OCI-LY1 (cell line): ENCODE results near the gene SLC17A7.
"Not testable (repeated sequence)": the region's sequence is repeated elsewhere in the genome, so short reads cannot be mapped to it uniquely, and the experiment has no call there.

Experiments used
- CTCF ChIP-seq: fragments of 200-600 bp; sonication (generic), shearing (Covaris generic); IDR thresholded peaks from 2 replicates; pipeline ENCODE4 v1.5.1; 2017; ENCODE audit warnings: mild to moderate bottlenecking, antibody characterized with exemption, low read length, moderate library complexity, mixed read lengths
- EZH2 ChIP-seq: fragments of 200-600 bp; sonication (generic), shearing (Covaris generic); IDR thresholded peaks from 2 replicates; pipeline ENCODE4 v1.8.0; 2017; ENCODE audit warnings: borderline replicate concordance, mixed run types, mild to moderate bottlenecking, antibody characterized with exemption, low read length, moderate library complexity, mixed read lengths

DNA sequence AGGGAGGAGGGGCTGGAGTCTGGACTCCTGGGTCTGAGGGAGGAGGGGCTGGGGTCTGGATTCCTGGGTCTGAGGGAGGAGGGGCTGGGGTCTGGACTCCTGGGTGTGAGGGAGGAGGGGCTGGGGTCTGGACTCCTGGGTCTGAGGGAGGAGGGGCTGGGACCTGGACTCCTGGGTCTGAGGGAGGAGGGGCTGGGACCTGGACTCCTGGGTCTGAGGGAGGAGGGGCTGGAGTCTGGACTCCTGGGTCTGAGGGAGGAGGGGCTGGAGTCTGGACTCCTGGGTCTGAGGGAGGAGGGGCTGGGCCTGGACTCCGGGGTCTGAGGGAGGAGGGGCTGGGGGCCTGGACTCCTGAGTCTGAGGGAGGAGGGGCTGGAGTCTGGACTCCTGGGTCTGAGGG lies 19.8 kb upstream of the SLC17A7 start:
- not testable (repeated sequence) for TF ChIP-seq CTCF, EZH2
